GM18505 (cell line): Measurements from ENCODE around the gene TSPAN5.

Experiments used
- ATAC-seq: cut with Tn5 transposase; IDR thresholded peaks from one replicate; pipeline ENCODE4 v1.9.1; 2021; ENCODE audit not compliant: unreplicated experiment
- POLR2A ChIP-seq: IDR thresholded peaks from 4 replicates; pipeline ENCODE4 v1.6.1; 2011; ENCODE audit warnings: borderline replicate concordance; ENCODE audit not compliant: insufficient read depth, insufficient read length; ENCODE audit errors: extremely low read depth

The TSPAN5 gene

GRCh38 chr4:98430708-98431403, 227.6 kb downstream of the TSPAN5 start:
- TF ChIP-seq POLR2A = no peak
- no peak for ATAC-seq

DNA sequence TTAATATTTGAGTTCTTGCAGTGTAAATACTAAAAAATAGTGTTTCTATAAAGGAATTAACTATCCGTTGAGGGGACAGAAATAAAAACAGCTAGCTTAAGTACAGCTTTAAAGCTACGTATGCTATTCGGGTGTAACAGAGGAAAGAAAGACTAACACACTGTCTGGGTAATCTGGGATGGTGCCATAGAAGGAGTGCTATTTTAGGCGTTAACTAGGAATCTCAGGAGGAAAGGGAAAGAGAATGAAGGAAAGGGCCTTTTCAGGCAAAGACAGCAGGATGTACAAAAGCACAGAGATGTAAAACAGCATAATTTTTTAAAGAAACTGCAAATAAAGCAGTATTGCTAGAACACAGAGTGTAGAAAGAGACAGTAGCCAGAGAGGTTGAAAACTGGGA, 235.4 kb downstream of the TSPAN5 start:
- no peak for TF ChIP-seq POLR2A
- no peak for ATAC-seq

DNA sequence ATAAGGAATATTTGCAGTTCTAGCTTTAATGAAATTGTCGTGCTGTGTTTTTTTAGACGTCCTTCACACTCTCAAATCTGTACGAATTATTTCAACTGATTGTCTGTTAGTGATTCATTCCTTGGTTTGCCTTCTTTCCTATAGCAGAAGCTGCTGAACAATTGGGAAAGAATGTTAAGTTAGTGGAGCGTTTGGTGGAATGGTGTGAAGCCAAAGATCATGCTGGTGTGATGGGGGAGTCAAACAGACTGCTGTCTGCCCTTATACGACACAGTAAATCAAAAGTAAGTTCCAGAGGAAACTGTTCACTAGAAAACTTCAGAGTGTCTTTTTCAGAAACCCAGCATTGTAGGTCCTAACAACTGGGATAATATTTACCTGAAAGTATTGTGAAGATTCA, 237.3 kb downstream of the TSPAN5 start:
- no peak for TF ChIP-seq POLR2A
- no peak for ATAC-seq
